ENCODE measurements around the gene TBXA2R.
A peak's percentile ranks its signal among the peaks of the same experiment; 100 is the strongest.

The TBXA2R gene

DNA sequence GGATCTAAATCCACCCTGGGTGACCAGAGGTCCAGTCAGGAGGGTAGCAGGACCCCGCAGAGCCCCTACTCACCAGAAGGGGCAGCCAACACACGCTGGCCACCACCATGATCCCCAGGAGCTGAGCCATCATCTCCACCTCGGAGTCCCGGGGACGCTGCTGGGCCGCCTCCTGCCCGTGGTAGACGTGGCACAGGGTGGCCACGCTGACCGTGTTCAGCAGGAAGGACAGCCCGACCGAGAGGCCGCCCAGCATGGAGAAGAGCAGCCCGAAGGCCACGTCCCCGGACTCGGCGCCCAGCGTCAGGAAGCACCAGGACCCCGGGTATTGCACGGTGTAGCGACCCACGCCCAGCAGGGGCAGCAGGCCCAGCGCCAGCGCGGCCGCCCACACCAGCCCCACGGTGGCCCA lies 6.9 kb downstream of the TBXA2R start:
- H3K4me3 ChIP-seq (ENCODE audit: low read depth, low read length): no peak overlapping the region
- no peak for DNase-seq (ENCODE audit: low read depth)
- TF ChIP-seq, protein P1, sequence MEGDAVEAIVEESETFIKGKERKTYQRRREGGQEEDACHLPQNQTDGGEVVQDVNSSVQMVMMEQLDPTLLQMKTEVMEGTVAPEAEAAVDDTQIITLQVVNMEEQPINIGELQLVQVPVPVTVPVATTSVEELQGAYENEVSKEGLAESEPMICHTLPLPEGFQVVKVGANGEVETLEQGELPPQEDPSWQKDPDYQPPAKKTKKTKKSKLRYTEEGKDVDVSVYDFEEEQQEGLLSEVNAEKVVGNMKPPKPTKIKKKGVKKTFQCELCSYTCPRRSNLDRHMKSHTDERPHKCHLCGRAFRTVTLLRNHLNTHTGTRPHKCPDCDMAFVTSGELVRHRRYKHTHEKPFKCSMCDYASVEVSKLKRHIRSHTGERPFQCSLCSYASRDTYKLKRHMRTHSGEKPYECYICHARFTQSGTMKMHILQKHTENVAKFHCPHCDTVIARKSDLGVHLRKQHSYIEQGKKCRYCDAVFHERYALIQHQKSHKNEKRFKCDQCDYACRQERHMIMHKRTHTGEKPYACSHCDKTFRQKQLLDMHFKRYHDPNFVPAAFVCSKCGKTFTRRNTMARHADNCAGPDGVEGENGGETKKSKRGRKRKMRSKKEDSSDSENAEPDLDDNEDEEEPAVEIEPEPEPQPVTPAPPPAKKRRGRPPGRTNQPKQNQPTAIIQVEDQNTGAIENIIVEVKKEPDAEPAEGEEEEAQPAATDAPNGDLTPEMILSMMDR (IDR thresholded peaks at IDR 0.05; ENCODE audit: low read depth, low read length): peak; percentile 18
- TF ChIP-seq POLR2A (IDR thresholded peaks at IDR 0.05; ENCODE audit: extremely low read depth, insufficient read length): no peak
- TF ChIP-seq MYC (IDR thresholded peaks at IDR 0.05; ENCODE audit: low read depth, low read length): no peak
- TF ChIP-seq, protein P2, sequence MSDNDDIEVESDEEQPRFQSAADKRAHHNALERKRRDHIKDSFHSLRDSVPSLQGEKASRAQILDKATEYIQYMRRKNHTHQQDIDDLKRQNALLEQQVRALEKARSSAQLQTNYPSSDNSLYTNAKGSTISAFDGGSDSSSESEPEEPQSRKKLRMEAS (IDR thresholded peaks at IDR 0.05; ENCODE audit: low read depth, low read length): no peak

DNA sequence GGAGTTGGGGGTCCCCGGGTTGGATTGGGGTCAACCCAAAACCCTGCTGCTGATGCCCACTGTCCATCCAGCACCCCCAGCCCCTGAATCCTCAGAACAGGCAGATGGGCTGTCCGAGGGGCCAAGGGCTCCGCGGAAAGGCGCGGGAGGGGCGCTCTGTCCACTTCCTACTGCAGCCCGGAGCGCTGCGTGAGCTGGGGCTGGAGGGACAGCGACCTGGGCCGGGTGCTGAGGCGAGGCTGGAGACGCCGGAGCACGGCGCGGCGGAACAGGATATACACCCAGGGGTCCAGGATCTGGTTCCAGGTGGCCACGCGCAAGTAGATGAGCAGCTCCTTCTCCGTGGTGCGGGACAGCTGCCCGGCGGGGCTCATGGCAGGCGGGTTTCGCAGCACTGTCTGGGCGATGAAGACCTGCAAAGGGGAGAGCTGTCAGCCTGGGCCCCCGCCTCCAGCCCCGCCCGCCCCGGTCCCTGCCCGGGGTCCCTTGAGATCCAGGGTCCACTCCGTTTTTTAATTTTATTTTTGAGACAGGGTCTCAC lies 11.1 kb downstream of the TBXA2R start:
- TF ChIP-seq, protein P2 (IDR thresholded peaks at IDR 0.05; ENCODE audit: low read depth, low read length): no peak
- TF ChIP-seq POLR2A (IDR thresholded peaks at IDR 0.05; ENCODE audit: extremely low read depth, insufficient read length): no peak
- TF ChIP-seq MYC (IDR thresholded peaks at IDR 0.05; ENCODE audit: low read depth, low read length): no peak
- TF ChIP-seq, protein P1 (IDR thresholded peaks at IDR 0.05; ENCODE audit: low read depth, low read length): no peak
- H3K4me3 ChIP-seq (ENCODE audit: low read depth, low read length): no peak overlapping the region
- DNase-seq (ENCODE audit: low read depth): no peak

DNA sequence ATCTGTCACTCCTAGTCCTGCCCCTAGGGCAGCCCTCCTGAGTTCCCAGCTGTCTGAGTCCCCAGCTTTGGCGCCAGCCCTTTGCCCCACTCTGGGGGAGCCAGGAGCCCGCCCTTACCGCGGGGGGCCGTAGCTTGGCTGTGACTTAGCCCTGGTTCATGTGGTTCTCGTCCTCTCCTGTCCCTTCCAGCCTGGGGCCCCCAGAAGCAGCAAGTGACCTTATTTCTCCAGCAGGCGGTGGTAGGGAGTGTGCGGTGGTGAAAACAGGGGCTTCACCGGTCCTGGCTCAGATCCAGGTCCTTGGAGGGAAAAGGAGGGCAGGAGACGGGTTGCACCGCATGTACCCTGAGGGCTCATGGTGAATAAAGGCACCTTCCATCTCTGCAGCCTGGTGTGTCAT lies 13.5 kb downstream of the TBXA2R start:
- H3K4me3 ChIP-seq (ENCODE audit: low read depth, low read length): no peak overlapping the region
- TF ChIP-seq, protein P1 (IDR thresholded peaks at IDR 0.05; ENCODE audit: low read depth, low read length): no peak
- TF ChIP-seq, protein P2 (IDR thresholded peaks at IDR 0.05; ENCODE audit: low read depth, low read length): no peak
- TF ChIP-seq MYC (IDR thresholded peaks at IDR 0.05; ENCODE audit: low read depth, low read length) (no peak), POLR2A (IDR thresholded peaks at IDR 0.05; ENCODE audit: extremely low read depth, insufficient read length) (no peak)
- DNase-seq (ENCODE audit: low read depth): no peak

DNA sequence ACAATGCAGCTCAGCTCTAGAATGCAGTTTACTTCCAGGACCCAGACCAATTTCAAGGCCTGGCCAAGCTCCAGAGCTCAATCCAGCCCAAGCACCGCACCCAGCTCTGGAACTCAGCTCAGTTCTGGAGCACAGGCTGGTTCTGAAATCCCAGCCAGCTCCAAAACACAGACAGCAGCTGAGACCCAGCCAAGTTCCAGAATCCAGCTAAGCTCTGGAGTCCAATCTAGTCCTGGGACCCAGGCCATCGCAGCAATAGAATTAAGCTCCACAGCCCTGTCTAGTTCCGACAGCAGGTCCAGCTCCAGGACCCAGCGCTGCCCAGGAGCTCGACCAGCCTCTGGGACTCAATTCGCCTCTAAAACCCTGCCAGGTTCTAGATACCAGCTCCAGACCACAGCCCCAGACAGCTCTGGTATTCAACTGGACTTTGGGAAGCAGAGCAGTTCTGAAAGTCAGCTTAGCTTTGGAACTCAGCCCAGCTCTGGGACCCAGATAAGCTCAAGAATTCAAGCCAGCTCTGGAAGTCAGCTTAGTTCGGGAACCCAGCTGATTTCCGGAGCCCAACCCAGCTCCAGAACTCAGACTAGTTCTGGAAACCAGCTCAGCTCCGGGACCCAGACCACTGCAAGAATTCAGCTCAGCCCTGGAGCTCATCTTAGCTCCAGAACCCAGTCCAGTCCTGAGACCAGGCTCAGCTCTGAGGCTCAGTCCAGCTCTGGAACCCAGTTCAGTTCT lies 14.6 kb downstream of the TBXA2R start:
- TF ChIP-seq POLR2A (IDR thresholded peaks at IDR 0.05; ENCODE audit: extremely low read depth, insufficient read length) (no peak), MYC (IDR thresholded peaks at IDR 0.05; ENCODE audit: low read depth, low read length) (no peak)
- TF ChIP-seq, protein P1 (IDR thresholded peaks at IDR 0.05; ENCODE audit: low read depth, low read length): no peak
- TF ChIP-seq, protein P2 (IDR thresholded peaks at IDR 0.05; ENCODE audit: low read depth, low read length): no peak

DNA sequence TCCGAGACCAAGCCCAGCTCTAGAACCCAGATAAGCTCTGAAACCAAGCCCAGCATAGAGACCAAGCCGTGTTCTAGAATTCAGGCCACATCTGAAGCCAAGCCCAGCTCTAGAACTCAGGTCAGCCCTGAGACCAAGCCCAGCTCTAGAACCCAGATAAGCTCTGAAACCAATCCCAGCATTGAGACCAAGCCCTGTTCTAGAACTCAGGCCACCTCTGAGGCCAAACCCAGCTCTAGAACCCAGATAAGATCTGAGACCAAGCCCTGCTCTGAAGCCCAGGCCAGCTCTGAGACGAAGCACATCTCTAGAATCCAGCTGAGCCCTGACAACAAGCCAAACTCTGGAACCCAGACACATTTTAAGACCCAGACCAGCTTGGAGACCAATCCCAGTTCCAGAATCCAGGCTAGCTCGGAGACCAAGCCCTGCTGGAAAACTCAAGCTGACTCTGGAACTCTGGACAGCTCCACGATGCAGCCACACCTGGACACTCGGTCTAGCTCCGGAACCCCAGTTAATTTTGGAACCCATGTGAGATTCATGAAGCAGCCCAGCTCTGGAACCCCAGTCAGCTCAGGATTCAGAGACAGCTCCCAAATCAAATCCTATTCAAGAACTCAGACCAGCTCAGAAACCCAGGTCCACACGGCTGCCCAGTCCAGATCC lies 15.6 kb downstream of the TBXA2R start:
- TF ChIP-seq, protein P2 (IDR thresholded peaks at IDR 0.05; ENCODE audit: low read depth, low read length): no peak
- TF ChIP-seq POLR2A (IDR thresholded peaks at IDR 0.05; ENCODE audit: extremely low read depth, insufficient read length) (no peak), MYC (IDR thresholded peaks at IDR 0.05; ENCODE audit: low read depth, low read length) (no peak)
- TF ChIP-seq, protein P1 (IDR thresholded peaks at IDR 0.05; ENCODE audit: low read depth, low read length): no peak
- no peak overlapping the region for H3K4me3 ChIP-seq (ENCODE audit: low read depth, low read length)
- no peak for DNase-seq (ENCODE audit: low read depth)

More for the DNA sequence above, 14.6 kb downstream of the TBXA2R start:
- DNase-seq (ENCODE audit: low read depth): no peak
- H3K4me3 ChIP-seq (ENCODE audit: low read depth, low read length): no peak overlapping the region

Measured in NB4 (cell line).